ENCODE results near the gene BBS4.

DNA sequence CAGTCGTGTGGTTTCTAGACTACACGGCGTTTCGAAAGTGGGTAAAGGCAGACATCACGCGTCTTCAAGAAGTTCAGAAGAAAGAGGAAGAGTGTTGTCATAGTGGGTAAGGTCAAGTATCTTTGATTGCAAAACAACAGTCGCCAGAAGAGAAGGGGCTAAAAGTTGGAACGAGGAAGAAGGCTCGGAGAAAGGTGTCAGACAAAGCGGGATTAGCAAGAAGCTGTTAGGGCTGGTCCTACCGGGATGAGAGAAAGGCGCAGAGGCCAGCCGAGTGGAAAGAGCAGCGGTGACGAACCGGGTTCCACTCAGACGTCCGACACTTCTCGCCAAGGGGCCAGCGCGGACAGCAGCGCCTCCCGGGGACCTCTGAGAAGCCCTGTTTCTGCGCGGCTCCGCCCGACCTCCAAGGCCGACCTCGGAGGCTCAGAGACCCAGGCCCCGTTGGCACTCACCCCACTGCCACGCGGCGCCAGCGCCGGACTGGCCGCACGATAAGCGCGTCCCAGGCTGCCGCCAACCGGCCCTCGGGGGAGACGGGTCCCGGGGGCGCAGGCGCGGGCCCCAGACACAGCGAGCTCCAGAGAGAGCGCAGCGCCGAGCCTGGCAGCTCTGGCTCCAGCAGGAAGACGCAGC, 97.1 kb downstream of the BBS4 start:
- TF ChIP-seq, protein P1, sequence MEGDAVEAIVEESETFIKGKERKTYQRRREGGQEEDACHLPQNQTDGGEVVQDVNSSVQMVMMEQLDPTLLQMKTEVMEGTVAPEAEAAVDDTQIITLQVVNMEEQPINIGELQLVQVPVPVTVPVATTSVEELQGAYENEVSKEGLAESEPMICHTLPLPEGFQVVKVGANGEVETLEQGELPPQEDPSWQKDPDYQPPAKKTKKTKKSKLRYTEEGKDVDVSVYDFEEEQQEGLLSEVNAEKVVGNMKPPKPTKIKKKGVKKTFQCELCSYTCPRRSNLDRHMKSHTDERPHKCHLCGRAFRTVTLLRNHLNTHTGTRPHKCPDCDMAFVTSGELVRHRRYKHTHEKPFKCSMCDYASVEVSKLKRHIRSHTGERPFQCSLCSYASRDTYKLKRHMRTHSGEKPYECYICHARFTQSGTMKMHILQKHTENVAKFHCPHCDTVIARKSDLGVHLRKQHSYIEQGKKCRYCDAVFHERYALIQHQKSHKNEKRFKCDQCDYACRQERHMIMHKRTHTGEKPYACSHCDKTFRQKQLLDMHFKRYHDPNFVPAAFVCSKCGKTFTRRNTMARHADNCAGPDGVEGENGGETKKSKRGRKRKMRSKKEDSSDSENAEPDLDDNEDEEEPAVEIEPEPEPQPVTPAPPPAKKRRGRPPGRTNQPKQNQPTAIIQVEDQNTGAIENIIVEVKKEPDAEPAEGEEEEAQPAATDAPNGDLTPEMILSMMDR (IDR thresholded peaks at IDR 0.05; ENCODE audit: low read length): no peak
- TF ChIP-seq EZH2phosphoT487 (IDR thresholded peaks at IDR 0.05; ENCODE audit: low read length) (no peak), EZH2 (optimal IDR thresholded peaks at IDR 0.05; ENCODE audit: low read depth, low read length) (no peak)

All from MM.1S (cell line).